Upper lobe of right lung (tissue), 1 donor: Measurements from ENCODE around the gene SLC35A3. TPM values are rescaled to one million over a fixed set of nuclear protein-coding genes. Genes with fewer than 3 reads are reported as not detected.

Source experiments
- ATAC-seq: fragments of 200-7000 bp; cut with Tn5 transposase; one replicate; pipeline ENCODE4 v1.9.1; 2020; ENCODE audit warnings: mild to moderate bottlenecking, moderate library complexity
- DNase-seq: peaks from one replicate; pipeline ENCODE4 v3.0.0-alpha.2; 2020
- H3K27ac ChIP-seq: fragments of 200-600 bp; one replicate; pipeline ENCODE4 v1.8.0; 2022
- H3K27me3 ChIP-seq: fragments of 200-600 bp; one replicate; pipeline ENCODE4 v1.8.0; 2022; ENCODE audit warnings: mild to moderate bottlenecking
- H3K36me3 ChIP-seq: fragments of 200-600 bp; one replicate; pipeline ENCODE4 v1.8.0; 2022
- H3K4me1 ChIP-seq: fragments of 200-600 bp; one replicate; pipeline ENCODE4 v1.8.0; 2022
- H3K4me3 ChIP-seq: fragments of 200-600 bp; one replicate; pipeline ENCODE4 v1.8.0; 2022; ENCODE audit warnings: mild to moderate bottlenecking
- H3K9me3 ChIP-seq: fragments of 200-600 bp; one replicate; pipeline ENCODE4 v1.8.0; 2022
- intact Hi-C: fragments of 100-400 bp; cut with DNase I; formaldehyde crosslinking; loops from one replicate; pipeline ENCODE4 v1.11.0; 2022
- total RNA-seq: library from RNA; stranded (reverse); fragmentation: NEBNext Ultra II Directional; extraction: Animal tissue kit (Norgen Biotek cat#: 25700); gene quantifications from one replicate; pipeline ENCODE4 v1.2.1, GENCODE V29; 2021
- TF ChIP-seq, protein P1 (sequence below): fragments of 200-600 bp; IDR thresholded peaks from one replicate; pipeline ENCODE4 v1.8.0; 2022; ENCODE audit warnings: antibody characterized with exemption
- donor health status: DM: no; HTN: yes; CAD: no; lungs with severe emphysema.

SLC35A3 gene
- total RNA-seq, 1 donor from 2014 or later, result 30.4 TPM

DNA sequence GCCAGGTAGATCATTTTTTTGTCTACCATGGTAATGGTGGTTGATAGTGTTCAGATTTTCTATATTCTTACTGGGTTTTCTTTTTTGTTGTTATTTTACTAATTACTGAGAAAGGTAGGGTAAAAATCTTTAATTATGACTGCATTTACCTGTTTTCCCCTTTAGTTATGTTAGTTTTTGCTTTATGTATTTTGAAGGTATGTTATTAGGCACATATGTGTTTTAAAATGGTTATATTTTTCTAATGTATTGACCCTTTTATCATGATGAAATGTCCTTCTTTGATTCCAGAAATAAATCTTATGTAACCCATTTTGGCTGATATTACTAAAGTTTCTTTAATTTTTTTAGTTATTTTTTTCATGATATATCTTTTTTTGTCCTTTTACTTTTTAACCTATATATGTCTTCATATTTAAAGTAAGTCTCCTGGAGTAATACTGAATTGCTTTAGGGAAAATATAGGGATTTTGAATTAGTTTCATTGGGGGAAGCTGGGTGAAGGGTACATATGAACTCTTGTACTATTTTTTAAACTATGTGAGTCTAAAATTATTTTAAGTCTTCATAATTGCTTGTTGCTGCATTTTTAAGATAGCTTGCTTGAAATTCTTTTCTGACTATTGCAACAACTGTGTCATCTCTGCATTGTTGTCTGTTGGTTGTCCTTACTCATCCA, 22.4 kb downstream of the SLC35A3 start:
- no peak overlapping the region for H3K27ac ChIP-seq
- ATAC-seq (no peak), DNase-seq (no peak)
- intact Hi-C loops, result no loop called here
- TF ChIP-seq, protein P1, sequence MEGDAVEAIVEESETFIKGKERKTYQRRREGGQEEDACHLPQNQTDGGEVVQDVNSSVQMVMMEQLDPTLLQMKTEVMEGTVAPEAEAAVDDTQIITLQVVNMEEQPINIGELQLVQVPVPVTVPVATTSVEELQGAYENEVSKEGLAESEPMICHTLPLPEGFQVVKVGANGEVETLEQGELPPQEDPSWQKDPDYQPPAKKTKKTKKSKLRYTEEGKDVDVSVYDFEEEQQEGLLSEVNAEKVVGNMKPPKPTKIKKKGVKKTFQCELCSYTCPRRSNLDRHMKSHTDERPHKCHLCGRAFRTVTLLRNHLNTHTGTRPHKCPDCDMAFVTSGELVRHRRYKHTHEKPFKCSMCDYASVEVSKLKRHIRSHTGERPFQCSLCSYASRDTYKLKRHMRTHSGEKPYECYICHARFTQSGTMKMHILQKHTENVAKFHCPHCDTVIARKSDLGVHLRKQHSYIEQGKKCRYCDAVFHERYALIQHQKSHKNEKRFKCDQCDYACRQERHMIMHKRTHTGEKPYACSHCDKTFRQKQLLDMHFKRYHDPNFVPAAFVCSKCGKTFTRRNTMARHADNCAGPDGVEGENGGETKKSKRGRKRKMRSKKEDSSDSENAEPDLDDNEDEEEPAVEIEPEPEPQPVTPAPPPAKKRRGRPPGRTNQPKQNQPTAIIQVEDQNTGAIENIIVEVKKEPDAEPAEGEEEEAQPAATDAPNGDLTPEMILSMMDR, result no peak
- peaks cover 9% of the 10 kb centered on the region for H3K9me3 ChIP-seq
- H3K4me3 ChIP-seq, result no peak overlapping the region
- no peaks in the 10 kb centered on the region for H3K27me3 ChIP-seq
- no peaks in the 10 kb centered on the region for H3K4me1 ChIP-seq
- H3K36me3 ChIP-seq, result peaks cover 11% of the 10 kb centered on the region

DNA sequence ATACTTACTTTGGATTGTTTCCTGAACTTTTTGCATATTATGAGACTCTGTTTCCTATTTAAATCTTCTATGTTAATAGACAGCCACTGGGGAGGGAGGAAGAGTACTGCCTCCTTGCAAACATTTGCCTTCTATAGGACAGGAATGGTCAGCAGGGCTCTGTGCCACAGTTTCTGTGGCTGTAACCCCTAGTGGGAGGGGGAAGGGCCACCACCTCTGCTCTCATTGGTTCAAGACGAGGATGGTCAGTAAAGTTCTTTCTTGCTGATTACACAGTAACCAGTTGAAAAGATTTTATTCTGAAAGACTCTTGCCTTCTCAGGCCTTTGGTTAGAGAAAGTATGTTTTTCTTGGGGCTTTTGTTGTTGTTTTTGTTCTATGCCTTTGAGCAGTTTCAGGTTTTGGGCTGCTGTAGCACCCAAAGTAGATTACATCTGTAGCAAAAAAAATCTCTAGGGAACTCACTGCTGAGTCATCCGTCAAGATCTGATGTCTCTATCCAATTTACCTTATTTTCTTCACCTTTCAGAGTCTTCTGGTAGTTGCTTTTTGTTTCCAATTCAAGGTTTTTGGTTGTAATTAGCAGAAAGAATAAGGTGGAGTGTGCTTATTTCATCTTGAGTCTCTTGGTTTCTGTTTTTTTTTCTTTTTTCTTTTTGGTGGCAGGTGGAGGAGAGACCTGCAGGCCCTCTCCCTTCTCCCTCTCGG, 23.1 kb downstream of the SLC35A3 start:
- H3K36me3 ChIP-seq, result peaks cover 11% of the 10 kb centered on the region
- no peak overlapping the region for H3K4me3 ChIP-seq
- H3K9me3 ChIP-seq, result peaks cover 9% of the 10 kb centered on the region
- DNase-seq (no peak), ATAC-seq (no peak)
- TF ChIP-seq, protein P1, result no peak
- H3K27ac ChIP-seq, result no peak overlapping the region
- H3K27me3 ChIP-seq, result no peaks in the 10 kb centered on the region
- intact Hi-C loops, result no loop called here
- H3K4me1 ChIP-seq, result no peaks in the 10 kb centered on the region

DNA sequence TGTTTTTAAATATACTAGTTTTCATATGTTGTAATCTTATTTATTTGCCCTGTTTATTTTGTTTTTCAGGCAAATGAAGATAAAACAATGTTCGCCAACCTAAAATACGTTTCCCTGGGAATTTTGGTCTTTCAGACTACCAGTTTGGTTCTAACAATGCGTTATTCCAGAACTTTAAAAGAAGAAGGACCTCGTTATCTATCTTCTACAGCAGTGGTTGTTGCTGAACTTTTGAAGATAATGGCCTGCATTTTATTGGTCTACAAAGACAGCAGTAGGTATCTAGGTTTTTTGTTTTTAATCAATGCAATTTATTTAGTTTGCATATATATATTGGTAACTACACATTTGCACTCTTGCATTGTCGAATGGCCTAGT, 23.7 kb downstream of the SLC35A3 start:
- Histone ChIP-seq H3K36me3 (peaks cover 11% of the 10 kb centered on the region), H3K4me1 (no peaks in the 10 kb centered on the region), H3K4me3 (no peak overlapping the region), H3K27me3 (no peaks in the 10 kb centered on the region), H3K9me3 (peaks cover 9% of the 10 kb centered on the region), H3K27ac (no peak overlapping the region)
- ATAC-seq (no peak), DNase-seq (no peak)
- intact Hi-C loops, result no loop called here
- TF ChIP-seq, protein P1, result no peak

DNA sequence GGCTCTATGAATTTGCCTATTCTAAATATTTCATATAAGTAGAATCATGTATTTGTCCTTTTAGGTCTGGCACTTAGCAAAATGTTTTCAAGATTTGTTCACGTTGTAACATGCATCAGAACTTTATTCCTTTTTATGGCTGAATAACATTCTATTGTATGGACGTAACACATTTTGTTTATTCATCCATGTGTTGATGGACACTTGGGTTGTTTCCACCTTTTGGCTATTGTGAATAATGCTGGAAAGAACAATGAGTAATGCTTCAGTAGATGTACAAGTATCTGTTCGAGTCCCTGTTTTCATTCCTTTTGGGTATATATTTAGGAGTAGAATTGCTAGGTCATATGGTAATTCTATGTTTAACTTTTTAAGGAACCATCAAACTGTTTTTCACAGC, 24.7 kb downstream of the SLC35A3 start:
- ATAC-seq, result no peak
- Histone ChIP-seq H3K4me3 (no peak overlapping the region), H3K27me3 (no peaks in the 10 kb centered on the region), H3K27ac (no peak overlapping the region), H3K9me3 (peaks cover 9% of the 10 kb centered on the region), H3K36me3 (peaks cover 11% of the 10 kb centered on the region), H3K4me1 (no peaks in the 10 kb centered on the region)
- intact Hi-C loops, result no loop called here
- TF ChIP-seq, protein P1, result no peak
- no peak for DNase-seq

DNA sequence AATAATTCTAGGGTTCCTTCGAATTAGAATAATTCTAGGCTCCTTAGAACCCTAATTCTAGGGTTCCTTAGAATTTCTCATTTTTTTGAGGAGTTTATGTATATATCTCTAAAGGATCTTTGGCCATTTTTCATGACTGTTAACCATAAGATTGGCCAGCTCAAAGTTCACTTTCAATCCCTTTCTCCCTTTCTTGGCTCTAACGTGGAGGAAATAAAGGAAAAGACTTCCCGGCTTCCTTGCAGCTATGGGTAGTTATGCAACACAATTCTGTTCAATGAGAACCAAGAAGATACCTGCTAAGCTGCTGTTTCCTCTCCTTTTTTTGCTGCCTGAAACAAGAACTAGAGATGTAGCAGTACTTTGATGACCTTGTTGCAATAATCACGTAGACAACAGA, 27.2 kb downstream of the SLC35A3 start:
- ATAC-seq, result no peak
- intact Hi-C loops, result no loop called here
- H3K27ac ChIP-seq, result no peak overlapping the region
- no peak overlapping the region for H3K4me3 ChIP-seq
- H3K4me1 ChIP-seq, result no peaks in the 10 kb centered on the region
- TF ChIP-seq, protein P1, result no peak
- H3K27me3 ChIP-seq, result no peaks in the 10 kb centered on the region
- DNase-seq, result no peak
- peaks cover 3% of the 10 kb centered on the region for H3K9me3 ChIP-seq
- peaks cover 11% of the 10 kb centered on the region for H3K36me3 ChIP-seq
